ENCODE data around the gene MUC13.
A peak's percentile ranks its signal among the peaks of the same experiment; 100 is the strongest.

Gene MUC13

GRCh38 chr3:124969963-124970722 is 35.6 kb upstream of the MUC13 start:
- Histone ChIP-seq H2BK12ac (ENCODE audit: low read length) (no peak overlapping the region), H3K4me2 (ENCODE audit: insufficient read depth, low read length, poor library complexity, severe bottlenecking) (no peak overlapping the region), H2BK5ac (ENCODE audit: low read length) (no peak overlapping the region), H3K4ac (ENCODE audit: low read length) (no peak overlapping the region), H3K9ac (ENCODE audit: low read depth, low read length, poor library complexity) (peak overlapping the region; percentile 71), H4K8ac (ENCODE audit: low read depth, low read length) (no peak overlapping the region), H3K36me3 (replicated peaks in 1 of 2; ENCODE audit: control insufficient read depth in 2 of 2, insufficient read depth in 2 of 2, low read length in 2 of 2) (peaks cover 7 to 57% of the 10 kb centered on the region in 2 donors), H2BK15ac (ENCODE audit: low read length) (no peak overlapping the region), H2AFZ (ENCODE audit: low read length) (no peak overlapping the region), H3K27ac (replicated peaks; ENCODE audit: low read length) (no peak overlapping the region), H3K4me1 (ENCODE audit: control insufficient read depth in 2 of 2, insufficient read depth in 1 of 2, low read depth in 1 of 2, low read length in 2 of 2) (no peaks in the 10 kb centered on the region), H3K9me3 (replicated peaks in 1 of 2; ENCODE audit: control insufficient read depth in 2 of 2, insufficient read depth in 1 of 2, low read depth in 1 of 2, low read length in 2 of 2) (no peaks in the 10 kb centered on the region), H3K14ac (ENCODE audit: low read length) (no peak overlapping the region), H3K23ac (ENCODE audit: low read depth, low read length, poor library complexity) (peak overlapping the region; percentile 44), H3K27me3 (ENCODE audit: control insufficient read depth in 3 of 3, insufficient read depth in 3 of 3, low read depth in 1 of 3, low read length in 3 of 3) (no peaks in the 10 kb centered on the region), H4K91ac (ENCODE audit: low read depth, low read length, poor library complexity) (no peak overlapping the region), H2BK120ac (ENCODE audit: low read depth, low read length) (no peak overlapping the region), H2AK5ac (ENCODE audit: low read depth, low read length) (no peak overlapping the region), H3K18ac (ENCODE audit: low read length) (no peak overlapping the region), H3K4me3 (ENCODE audit: low read length in 2 of 2) (no peak overlapping the region), H3K79me1 (ENCODE audit: low read depth, low read length) (no peaks in the 10 kb centered on the region)
- DNase-seq (ENCODE audit: low spot score): no peak
- WGBS, 2 donors (ENCODE audit: extremely low coverage in 2 of 2, insufficient read length in 2 of 2, insufficient replicate concordance in 1 of 2): no CpG with 5 or more reads among the region's 18 CpGs

- Histone ChIP-seq H3K27ac (replicated peaks; ENCODE audit: low read length) (no peak overlapping the region), H2AK5ac (ENCODE audit: low read depth, low read length) (no peak overlapping the region), H3K4me3 (ENCODE audit: low read length in 2 of 2) (no peak overlapping the region), H2BK120ac (ENCODE audit: low read depth, low read length) (no peak overlapping the region), H3K23ac (ENCODE audit: low read depth, low read length, poor library complexity) (no peak overlapping the region), H3K9ac (ENCODE audit: low read depth, low read length, poor library complexity) (no peak overlapping the region), H4K8ac (ENCODE audit: low read depth, low read length) (no peak overlapping the region), H3K36me3 (replicated peaks in 1 of 2; ENCODE audit: control insufficient read depth in 2 of 2, insufficient read depth in 2 of 2, low read length in 2 of 2) (peaks cover 7 to 57% of the 10 kb centered on the region in 2 donors), H3K79me1 (ENCODE audit: low read depth, low read length) (no peaks in the 10 kb centered on the region), H3K4ac (ENCODE audit: low read length) (no peak overlapping the region), H4K91ac (ENCODE audit: low read depth, low read length, poor library complexity) (no peak overlapping the region), H3K4me1 (ENCODE audit: control insufficient read depth in 2 of 2, insufficient read depth in 1 of 2, low read depth in 1 of 2, low read length in 2 of 2) (no peaks in the 10 kb centered on the region), H2BK15ac (ENCODE audit: low read length) (no peak overlapping the region), H3K14ac (ENCODE audit: low read length) (no peak overlapping the region), H2AFZ (ENCODE audit: low read length) (no peak overlapping the region), H3K9me3 (replicated peaks in 1 of 2; ENCODE audit: control insufficient read depth in 2 of 2, insufficient read depth in 1 of 2, low read depth in 1 of 2, low read length in 2 of 2) (no peaks in the 10 kb centered on the region), H3K18ac (ENCODE audit: low read length) (no peak overlapping the region), H2BK12ac (ENCODE audit: low read length) (no peak overlapping the region), H3K27me3 (ENCODE audit: control insufficient read depth in 3 of 3, insufficient read depth in 3 of 3, low read depth in 1 of 3, low read length in 3 of 3) (no peaks in the 10 kb centered on the region), H3K4me2 (ENCODE audit: insufficient read depth, low read length, poor library complexity, severe bottlenecking) (no peak overlapping the region), H2BK5ac (ENCODE audit: low read length) (no peak overlapping the region)
- no peak for DNase-seq (ENCODE audit: low spot score)
- WGBS, 2 donors (ENCODE audit: extremely low coverage in 2 of 2, insufficient read length in 2 of 2, insufficient replicate concordance in 1 of 2): no CpG with 5 or more reads among the region's 8 CpGs
Observed at GRCh38 chr3:124969190-124969589, 34.6 kb upstream of the MUC13 start.

- Histone ChIP-seq H3K4me3 (ENCODE audit: low read length in 2 of 2) (no peak overlapping the region), H3K4me1 (ENCODE audit: control insufficient read depth in 2 of 2, insufficient read depth in 1 of 2, low read depth in 1 of 2, low read length in 2 of 2) (no peaks in the 10 kb centered on the region), H3K23ac (ENCODE audit: low read depth, low read length, poor library complexity) (no peak overlapping the region), H3K27me3 (ENCODE audit: control insufficient read depth in 3 of 3, insufficient read depth in 3 of 3, low read depth in 1 of 3, low read length in 3 of 3) (no peaks in the 10 kb centered on the region), H3K79me1 (ENCODE audit: low read depth, low read length) (no peaks in the 10 kb centered on the region), H2BK15ac (ENCODE audit: low read length) (no peak overlapping the region), H2BK120ac (ENCODE audit: low read depth, low read length) (no peak overlapping the region), H2AK5ac (ENCODE audit: low read depth, low read length) (no peak overlapping the region), H3K9ac (ENCODE audit: low read depth, low read length, poor library complexity) (no peak overlapping the region), H2BK12ac (ENCODE audit: low read length) (no peak overlapping the region), H2AFZ (ENCODE audit: low read length) (no peak overlapping the region), H4K8ac (ENCODE audit: low read depth, low read length) (no peak overlapping the region), H4K91ac (ENCODE audit: low read depth, low read length, poor library complexity) (no peak overlapping the region), H2BK5ac (ENCODE audit: low read length) (no peak overlapping the region), H3K36me3 (replicated peaks in 1 of 2; ENCODE audit: control insufficient read depth in 2 of 2, insufficient read depth in 2 of 2, low read length in 2 of 2) (peaks cover 7 to 51% of the 10 kb centered on the region in 2 donors), H3K27ac (replicated peaks; ENCODE audit: low read length) (no peak overlapping the region), H3K4ac (ENCODE audit: low read length) (no peak overlapping the region), H3K14ac (ENCODE audit: low read length) (no peak overlapping the region), H3K9me3 (replicated peaks in 1 of 2; ENCODE audit: control insufficient read depth in 2 of 2, insufficient read depth in 1 of 2, low read depth in 1 of 2, low read length in 2 of 2) (no peaks in the 10 kb centered on the region), H3K4me2 (ENCODE audit: insufficient read depth, low read length, poor library complexity, severe bottlenecking) (no peak overlapping the region), H3K18ac (ENCODE audit: low read length) (no peak overlapping the region)
- no CpG with 5 or more reads among the region's 10 CpGs for WGBS, 2 donors (ENCODE audit: extremely low coverage in 2 of 2, insufficient read length in 2 of 2, insufficient replicate concordance in 1 of 2)
- no peak for DNase-seq (ENCODE audit: low spot score)
Observed at GRCh38 chr3:124967964-124968363, 33.4 kb upstream of the MUC13 start.

- Histone ChIP-seq H3K4ac (ENCODE audit: low read length) (no peak overlapping the region), H3K27ac (replicated peaks; ENCODE audit: low read length) (no peak overlapping the region), H2BK15ac (ENCODE audit: low read length) (no peak overlapping the region), H3K18ac (ENCODE audit: low read length) (no peak overlapping the region), H3K9ac (ENCODE audit: low read depth, low read length, poor library complexity) (no peak overlapping the region), H3K4me3 (ENCODE audit: low read length in 2 of 2) (no peak overlapping the region), H4K8ac (ENCODE audit: low read depth, low read length) (no peak overlapping the region), H2AK5ac (ENCODE audit: low read depth, low read length) (no peak overlapping the region), H2AFZ (ENCODE audit: low read length) (no peak overlapping the region), H3K27me3 (ENCODE audit: control insufficient read depth in 3 of 3, insufficient read depth in 3 of 3, low read depth in 1 of 3, low read length in 3 of 3) (no peaks in the 10 kb centered on the region), H3K14ac (ENCODE audit: low read length) (no peak overlapping the region), H3K23ac (ENCODE audit: low read depth, low read length, poor library complexity) (no peak overlapping the region), H3K4me2 (ENCODE audit: insufficient read depth, low read length, poor library complexity, severe bottlenecking) (no peak overlapping the region), H4K91ac (ENCODE audit: low read depth, low read length, poor library complexity) (no peak overlapping the region), H3K9me3 (replicated peaks in 1 of 2; ENCODE audit: control insufficient read depth in 2 of 2, insufficient read depth in 1 of 2, low read depth in 1 of 2, low read length in 2 of 2) (no peaks in the 10 kb centered on the region), H3K4me1 (ENCODE audit: control insufficient read depth in 2 of 2, insufficient read depth in 1 of 2, low read depth in 1 of 2, low read length in 2 of 2) (no peaks in the 10 kb centered on the region), H3K79me1 (ENCODE audit: low read depth, low read length) (no peaks in the 10 kb centered on the region), H2BK5ac (ENCODE audit: low read length) (no peak overlapping the region), H2BK120ac (ENCODE audit: low read depth, low read length) (no peak overlapping the region), H2BK12ac (ENCODE audit: low read length) (no peak overlapping the region), H3K36me3 (replicated peaks in 1 of 2; ENCODE audit: control insufficient read depth in 2 of 2, insufficient read depth in 2 of 2, low read length in 2 of 2) (peaks cover 5 to 40% of the 10 kb centered on the region in 2 donors)
- WGBS, 2 donors (ENCODE audit: extremely low coverage in 2 of 2, insufficient read length in 2 of 2, insufficient replicate concordance in 1 of 2): no CpG with 5 or more reads among the region's 7 CpGs
- no peak for DNase-seq (ENCODE audit: low spot score)
Observed at GRCh38 chr3:124966521-124967445, 32.2 kb upstream of the MUC13 start.

All from neuronal stem cell (in vitro differentiated cells).